IMR-90 (cell line): Measurements from ENCODE around the gene KCNF1. TPM values are rescaled to one million over a fixed set of nuclear protein-coding genes. Genes with fewer than 3 reads are reported as not detected.

Experiments
- ATAC-seq: fragments of 200-7000 bp; cut with Tn5 transposase; 2 replicates; pipeline ENCODE4 v1.9.1; 2020; ENCODE audit warnings: low read depth, mild to moderate bottlenecking, moderate library complexity
- BruUV-seq: library from RNA; stranded (reverse); fragments of 400-500 nt; replicated peaks from 2 replicates; lab custom pipeline; 2021; lab: Mats Ljungman, UMichigan
- CTCF ChIA-PET: fragments of 300-600 bp; formaldehyde crosslinking; extraction: SDS; loops from one replicate; lab custom pipeline; 2021; ENCODE audit warnings: antibody characterized with exemption; lab: Yijun Ruan, JAX
- POLR2A ChIA-PET: fragments of 300-600 bp; sonication (Branson Sonifier 250); formaldehyde crosslinking; loops from one replicate; lab custom pipeline; 2022; ENCODE audit warnings: antibody characterized with exemption; ENCODE audit not compliant: unreplicated experiment; lab: Charles Lee
- DNase-seq: peaks from one replicate; pipeline ENCODE4 v3.0.0; 2013
- H2AFZ ChIP-seq: replicated peaks from 2 replicates; pipeline ENCODE3; 2013; ENCODE audit warnings: low read length, mild to moderate bottlenecking; ENCODE audit not compliant: poor library complexity
- H2AK5ac ChIP-seq: 2 replicates; pipeline ENCODE4 v1.6.1; 2013; ENCODE audit warnings: low read depth, low read length, inconsistent platforms
- H2AK9ac ChIP-seq: replicated peaks from 2 replicates; pipeline ENCODE3; 2013; ENCODE audit warnings: mild to moderate bottlenecking, low read depth, low read length, moderate library complexity; ENCODE audit not compliant: poor library complexity
- H2BK120ac ChIP-seq: 2 replicates; pipeline ENCODE4 v1.6.1; 2013; ENCODE audit warnings: low read depth, low read length, inconsistent platforms
- H2BK15ac ChIP-seq: 3 replicates; pipeline ENCODE4 v1.6.1; 2013; ENCODE audit warnings: low read depth, low read length, inconsistent platforms
- H2BK20ac ChIP-seq: 2 replicates; pipeline ENCODE4 v1.6.1; 2013; ENCODE audit warnings: low read depth, mild to moderate bottlenecking, inconsistent platforms, low read length, moderate library complexity
- H2BK5ac ChIP-seq: 2 replicates; pipeline ENCODE4 v1.6.1; 2013; ENCODE audit warnings: mild to moderate bottlenecking, low read depth, low read length, inconsistent platforms; ENCODE audit not compliant: poor library complexity, severe bottlenecking
- H3K14ac ChIP-seq: replicated peaks from 2 replicates; pipeline ENCODE4 v1.6.1; 2013; ENCODE audit warnings: low read depth, low read length, inconsistent platforms
- H3K18ac ChIP-seq: 2 replicates; pipeline ENCODE4 v1.6.1; 2013; ENCODE audit warnings: low read depth, low read length, control low read depth
- H3K23ac ChIP-seq: 2 replicates; pipeline ENCODE4 v1.6.1; 2013; ENCODE audit warnings: low read depth, low read length, inconsistent platforms
- H3K27ac ChIP-seq: 2 replicates; pipeline ENCODE4 v1.5.1; 2013; ENCODE audit warnings: mild to moderate bottlenecking, control low read depth, low read length; ENCODE audit not compliant: insufficient read depth
- H3K27me3 ChIP-seq: 2 replicates; pipeline ENCODE4 v1.6.1; 2013; ENCODE audit warnings: low read length; ENCODE audit not compliant: control insufficient read depth, insufficient read depth
- H3K36me3 ChIP-seq: 2 replicates; pipeline ENCODE4 v1.6.1; 2013; ENCODE audit warnings: low read length, mixed read lengths; ENCODE audit not compliant: control insufficient read depth, insufficient read depth
- H3K4ac ChIP-seq: 2 replicates; pipeline ENCODE4 v1.6.1; 2013; ENCODE audit warnings: low read depth, low read length, inconsistent platforms
- H3K4me1 ChIP-seq: 2 replicates; pipeline ENCODE4 v1.6.1; 2013; ENCODE audit warnings: low read length, mixed read lengths; ENCODE audit not compliant: control insufficient read depth, insufficient read depth
- H3K4me2 ChIP-seq: 2 replicates; pipeline ENCODE4 v1.6.1; 2013; ENCODE audit warnings: low read depth, mild to moderate bottlenecking, control low read depth, low read length, moderate library complexity
- H3K4me3 ChIP-seq: 2 replicates; pipeline ENCODE4 v1.5.1; 2013; ENCODE audit warnings: low read depth, mild to moderate bottlenecking, control low read depth, low read length, moderate library complexity; ENCODE audit not compliant: insufficient read depth
- H3K56ac ChIP-seq: 2 replicates; pipeline ENCODE4 v1.6.1; 2013; ENCODE audit warnings: low read length, inconsistent platforms; ENCODE audit not compliant: insufficient read depth; ENCODE audit errors: extremely low read depth
- H3K79me1 ChIP-seq, 2 experiments: 2 replicates each; pipeline ENCODE4 v1.6.1; 2013; ENCODE audit warnings: low read length in 2 of 2, inconsistent platforms in 1 of 2, low read depth in 1 of 2
- H3K9ac ChIP-seq: 2 replicates; pipeline ENCODE4 v1.6.1; 2013; ENCODE audit warnings: low read depth, low read length, control low read depth
- H3K9me1 ChIP-seq: 2 replicates; pipeline ENCODE4 v1.6.1; 2013; ENCODE audit warnings: low read length, inconsistent platforms; ENCODE audit not compliant: insufficient read depth
- H3K9me3 ChIP-seq: 2 replicates; pipeline ENCODE4 v1.6.1; 2013; ENCODE audit warnings: low read length; ENCODE audit not compliant: control insufficient read depth, insufficient read depth
- H4K20me1 ChIP-seq: 2 replicates; pipeline ENCODE4 v1.6.1; 2013; ENCODE audit warnings: low read length, inconsistent platforms; ENCODE audit not compliant: insufficient read depth
- H4K5ac ChIP-seq: 2 replicates; pipeline ENCODE4 v1.6.1; 2013; ENCODE audit warnings: mild to moderate bottlenecking, low read depth, low read length, control low read depth
- H4K8ac ChIP-seq, 2 experiments: 2 replicates each; pipeline ENCODE4 v1.6.1; 2013; ENCODE audit warnings: low read depth in 2 of 2, low read length in 2 of 2, control low read depth in 1 of 2, inconsistent platforms in 1 of 2
- H4K91ac ChIP-seq: 2 replicates; pipeline ENCODE4 v1.6.1; 2013; ENCODE audit warnings: low read depth, low read length, inconsistent platforms; ENCODE audit not compliant: insufficient read depth
- BHLHE40 ChIP-seq: fragments of 150-350 bp; IDR thresholded peaks from 2 replicates; pipeline ENCODE4 v1.6.1; 2016; ENCODE audit warnings: mild to moderate bottlenecking, low read depth, low read length
- CEBPB ChIP-seq: IDR thresholded peaks from 2 replicates; pipeline ENCODE4 v1.6.1; 2012; ENCODE audit warnings: low read depth, low read length, improper control_type of control experiment
- ELK1 ChIP-seq: fragments of 150-350 bp; IDR thresholded peaks from 2 replicates; pipeline ENCODE4 v1.6.1; 2016; ENCODE audit warnings: low read depth, mild to moderate bottlenecking, low read length, moderate library complexity, borderline replicate concordance
- MAZ ChIP-seq: IDR thresholded peaks from 2 replicates; pipeline ENCODE4 v1.6.1; 2012; ENCODE audit warnings: low read depth, mild to moderate bottlenecking, low read length, improper control_type of control experiment, moderate library complexity, borderline replicate concordance
- RCOR1 ChIP-seq: IDR thresholded peaks from 2 replicates; pipeline ENCODE4 v1.6.1; 2012; ENCODE audit warnings: mild to moderate bottlenecking, low read length, improper control_type of control experiment; ENCODE audit not compliant: insufficient replicate concordance
- RFX5 ChIP-seq: IDR thresholded peaks from 2 replicates; pipeline ENCODE4 v1.8.0; 2012; ENCODE audit warnings: low read depth, mild to moderate bottlenecking, low read length, moderate library complexity
- WGBS, 2 experiments: methylation state at CpG; one replicate each; pipeline versions ENCODE4 v1.1.5 to v1.1.7; 2013; ENCODE audit warnings: missing lambda C conversion rate in 2 of 2; ENCODE audit not compliant: insufficient read length in 1 of 2; ENCODE audit errors: extremely low coverage in 2 of 2; 5-methylcytosine and 5-hydroxymethylcytosine counted together
- dilution Hi-C: fragments of 300-500 bp; cut with HindIII; formaldehyde crosslinking; loops from one replicate; pipeline ENCODE4 v1.14.3; 2018; ENCODE audit warnings: low sequenced_read_pairs; ENCODE audit not compliant: unreplicated experiment
- in situ Hi-C: fragments of 300-500 bp; cut with MboI; formaldehyde crosslinking; loops from 3 replicates; pipeline ENCODE4 v1.14.3; 2019; ENCODE audit warnings: low sequenced_read_pairs, inconsistent platforms, mixed read lengths
- intact Hi-C: fragments of 100-400 bp; cut with micrococcal nuclease; formaldehyde crosslinking; loops from 2 replicates; pipeline ENCODE4 v1.10.0; 2022
- polyA plus RNA-seq, 3 experiments: library from polyadenylated mRNA; depleted of rRNA; stranded (reverse); fragments of >200 nt; gene quantifications; 2 replicates each; pipeline ENCODE4 v1.2.3, GENCODE V29; 2012; ENCODE audit warnings: low replicate concordance in 1 of 3
- total RNA-seq: library from RNA; depleted of rRNA; stranded (reverse); fragments of >200 nt; gene quantifications from 2 replicates; pipeline ENCODE4 v1.2.3, GENCODE V29; 2012

Gene KCNF1
- total and polyA plus RNA-seq, 2 of the 4 experiments (the other 2 are of a cell fraction): 0.54 to 1.4 TPM

DNA sequence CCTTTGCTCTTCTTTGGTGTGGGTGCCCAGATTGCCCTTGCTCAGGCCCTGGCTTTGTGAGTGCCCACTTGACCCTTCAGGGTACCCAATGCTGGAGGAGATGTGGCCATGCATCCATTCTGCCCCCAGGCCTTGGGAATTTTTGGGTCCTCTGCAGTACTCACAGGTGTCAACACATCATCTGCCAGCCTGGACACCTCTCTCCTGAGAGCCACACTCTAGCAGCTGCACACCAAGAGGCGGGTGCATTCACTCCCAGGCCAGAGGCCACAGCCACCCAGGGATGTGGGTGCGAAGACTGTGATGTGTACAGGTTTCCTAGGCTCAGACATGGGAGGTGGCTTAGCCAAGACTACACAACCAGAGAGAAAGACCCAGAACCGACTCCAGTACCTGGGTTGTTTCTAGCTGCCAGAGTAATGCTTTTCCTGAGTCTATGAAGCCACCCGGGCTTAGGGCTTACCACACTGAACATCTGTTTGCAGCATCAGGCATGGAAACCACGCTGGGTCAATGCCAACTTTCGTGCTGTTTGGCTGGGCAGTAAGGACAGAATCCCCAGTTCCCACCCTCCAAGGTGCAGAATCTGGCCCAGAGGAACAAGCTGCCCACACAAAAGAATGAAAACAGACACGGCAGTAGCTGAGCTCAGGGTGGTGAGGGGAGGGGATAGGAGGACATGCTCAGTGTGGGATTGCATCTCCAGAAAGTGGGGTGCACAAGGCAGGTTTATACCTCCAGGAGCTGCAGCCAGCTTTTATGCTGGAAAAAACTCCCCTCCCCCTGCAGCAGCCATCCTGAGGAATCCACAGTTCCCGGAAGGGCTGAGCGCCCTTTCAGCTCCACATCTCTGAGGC lies 40.1 kb downstream of the KCNF1 start:
- H2BK120ac ChIP-seq: no peak overlapping the region
- no peak overlapping the region for H3K27ac ChIP-seq
- no peak overlapping the region for H2AK9ac ChIP-seq
- peak overlapping the region; percentile 3; the same call in 1 of the 2 replicates for H2AK5ac ChIP-seq
- no peaks in the 10 kb centered on the region for H3K79me1 ChIP-seq
- peaks cover 7% of the 10 kb centered on the region for H3K4me1 ChIP-seq
- ATAC-seq: no peak
- H3K9ac ChIP-seq: no peak overlapping the region
- in situ Hi-C loops: no loop called here
- no peaks in the 10 kb centered on the region for H3K36me3 ChIP-seq
- dilution Hi-C loops: no loop called here
- BruUV-seq: no TSS peak
- no peak overlapping the region for H3K56ac ChIP-seq
- H3K9me3 ChIP-seq: no peaks in the 10 kb centered on the region
- WGBS, 2 experiments: 21% methylated on average over 2 of the region's 9 CpGs; no CpG with 5 or more reads in 1 of the 2 experiments
- no peak overlapping the region for H4K5ac ChIP-seq
- no peak overlapping the region for H2BK15ac ChIP-seq
- H3K18ac ChIP-seq: no peak overlapping the region
- H2BK20ac ChIP-seq: no peak overlapping the region
- no peaks in the 10 kb centered on the region for H4K20me1 ChIP-seq
- H3K4me3 ChIP-seq: no peak overlapping the region
- ChIA-PET CTCF (no interaction called here), POLR2A (no interaction called here)
- no peak overlapping the region for H4K8ac ChIP-seq
- no peak overlapping the region for H3K4ac ChIP-seq
- H3K4me2 ChIP-seq: no peak overlapping the region
- no peaks in the 10 kb centered on the region for H3K27me3 ChIP-seq
- H2AFZ ChIP-seq: no peak overlapping the region
- TF ChIP-seq RFX5 (no peak), MAZ (no peak), CEBPB (no peak), ELK1 (no peak), BHLHE40 (no peak), RCOR1 (no peak)
- no peak overlapping the region for H3K23ac ChIP-seq
- peaks cover 10% of the 10 kb centered on the region for H3K9me1 ChIP-seq
- peak; percentile 23 for DNase-seq
- no peak overlapping the region for H2BK5ac ChIP-seq
- H4K91ac ChIP-seq: no peak overlapping the region
- H3K14ac ChIP-seq: no peak overlapping the region; the same call in 1 of the 2 replicates
- intact Hi-C loops: no loop called here
